Measurements from ENCODE around the gene NFKBIB.

GRCh38 chr19:38862321-38863059 is 37.3 kb upstream of the NFKBIB start:
- TF ChIP-seq CTCF (IDR thresholded peaks at IDR 0.05; ENCODE audit: poor library complexity) = no peak
- TF ChIP-seq EZH2 (IDR thresholded peaks at IDR 0.05; ENCODE audit: borderline replicate concordance) = no peak

Measured in hepatocyte (in vitro differentiated cells).